Upper lobe of right lung (tissue), 1 donor: ENCODE data around the gene TLE7. TPM values are rescaled to one million over a fixed set of nuclear protein-coding genes. Genes with fewer than 3 reads are reported as not detected.

ENCODE experiments used
- ATAC-seq: fragments of 200-7000 bp; cut with Tn5 transposase; one replicate; pipeline ENCODE4 v1.9.1; 2020; ENCODE audit warnings: mild to moderate bottlenecking, moderate library complexity
- DNase-seq: peaks from one replicate; pipeline ENCODE4 v3.0.0-alpha.2; 2020
- H3K27ac ChIP-seq: fragments of 200-600 bp; one replicate; pipeline ENCODE4 v1.8.0; 2022
- H3K27me3 ChIP-seq: fragments of 200-600 bp; one replicate; pipeline ENCODE4 v1.8.0; 2022; ENCODE audit warnings: mild to moderate bottlenecking
- H3K36me3 ChIP-seq: fragments of 200-600 bp; one replicate; pipeline ENCODE4 v1.8.0; 2022
- H3K4me1 ChIP-seq: fragments of 200-600 bp; one replicate; pipeline ENCODE4 v1.8.0; 2022
- H3K4me3 ChIP-seq: fragments of 200-600 bp; one replicate; pipeline ENCODE4 v1.8.0; 2022; ENCODE audit warnings: mild to moderate bottlenecking
- H3K9me3 ChIP-seq: fragments of 200-600 bp; one replicate; pipeline ENCODE4 v1.8.0; 2022
- CTCF ChIP-seq: fragments of 200-600 bp; IDR thresholded peaks from one replicate; pipeline ENCODE4 v1.8.0; 2022; ENCODE audit warnings: antibody characterized with exemption
- intact Hi-C: fragments of 100-400 bp; cut with DNase I; formaldehyde crosslinking; loops from one replicate; pipeline ENCODE4 v1.11.0; 2022
- total RNA-seq: library from RNA; stranded (reverse); fragmentation: NEBNext Ultra II Directional; extraction: Animal tissue kit (Norgen Biotek cat#: 25700); gene quantifications from one replicate; pipeline ENCODE4 v1.2.1, GENCODE V29; 2021
- donor health status: DM: no; HTN: yes; CAD: no; lungs with severe emphysema.

Gene TLE7
- total RNA-seq, 1 donor from 2014 or later = not detected

DNA sequence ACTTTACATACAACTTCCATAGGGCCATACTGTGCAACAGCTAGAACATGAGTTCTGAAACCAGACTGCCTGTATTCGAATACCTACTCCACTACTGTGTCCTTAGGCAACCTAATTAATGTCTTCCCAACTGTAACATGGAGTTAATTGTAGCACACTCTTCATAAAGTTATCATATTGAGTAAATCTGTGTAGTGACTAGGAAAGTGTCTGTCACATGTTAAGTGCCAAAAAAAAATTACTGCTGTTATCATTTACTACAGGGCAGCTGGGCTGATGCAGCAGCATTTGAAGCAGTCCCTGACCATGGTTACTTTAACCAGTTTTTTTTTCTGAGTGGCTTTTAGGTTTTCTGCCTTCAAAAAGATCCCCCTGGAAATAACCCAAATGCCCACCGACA lies 31.1 kb upstream of the TLE7 start:
- no peaks in the 10 kb centered on the region for H3K9me3 ChIP-seq
- ATAC-seq = no peak
- no peak for TF ChIP-seq CTCF
- H3K4me3 ChIP-seq = no peak overlapping the region
- intact Hi-C loops = no loop called here
- no peak for DNase-seq
- H3K4me1 ChIP-seq = no peaks in the 10 kb centered on the region
- peaks cover 31% of the 10 kb centered on the region for H3K36me3 ChIP-seq
- no peaks in the 10 kb centered on the region for H3K27me3 ChIP-seq
- H3K27ac ChIP-seq = no peak overlapping the region

- Histone ChIP-seq H3K27me3 (no peaks in the 10 kb centered on the region), H3K4me3 (no peak overlapping the region), H3K36me3 (peaks cover 22% of the 10 kb centered on the region), H3K27ac (no peak overlapping the region), H3K9me3 (no peaks in the 10 kb centered on the region), H3K4me1 (no peaks in the 10 kb centered on the region)
- TF ChIP-seq CTCF = no peak
- intact Hi-C loops = no loop called here
- no peak for ATAC-seq
- no peak for DNase-seq
Observed at GRCh38 chr16:71472051-71472450, 30.2 kb upstream of the TLE7 start.

- no peaks in the 10 kb centered on the region for H3K36me3 ChIP-seq
- no peak for DNase-seq
- H3K4me3 ChIP-seq = no peak overlapping the region
- peak; percentile 66 for ATAC-seq
- H3K27me3 ChIP-seq = no peaks in the 10 kb centered on the region
- H3K9me3 ChIP-seq = no peaks in the 10 kb centered on the region
- no peak for TF ChIP-seq CTCF
- intact Hi-C loops = no loop called here
- peaks cover 3% of the 10 kb centered on the region for H3K4me1 ChIP-seq
- H3K27ac ChIP-seq = no peak overlapping the region
Observed at GRCh38 chr16:71467810-71468209, 26.0 kb upstream of the TLE7 start.

DNA sequence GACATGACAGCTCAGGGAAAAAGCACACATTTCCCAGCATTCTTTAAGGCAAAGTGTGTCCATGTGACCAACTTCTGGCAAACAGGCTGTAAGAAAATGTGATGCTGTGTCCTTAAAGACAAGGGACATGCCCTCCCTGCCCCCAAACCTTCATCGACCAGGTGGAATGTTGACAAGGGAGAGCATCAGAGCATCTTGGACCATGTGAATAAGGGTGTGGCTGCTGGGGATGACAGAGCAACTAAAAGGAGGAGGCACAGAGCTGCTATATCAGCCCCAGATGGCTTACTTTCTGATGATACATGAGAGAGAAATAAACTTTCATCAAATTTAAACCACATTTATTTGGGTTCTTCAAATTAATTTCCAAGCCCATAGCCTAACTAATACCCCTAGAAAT lies 22.4 kb upstream of the TLE7 start:
- no peak for ATAC-seq

GRCh38 chr16:71461686-71462648 lies 20.1 kb upstream of the TLE7 start, which contains the start of gene ZNF23:
ZNF23 (minus strand) TSS chr16:71462247; CDS start chr16:71456796, 5,451 bp downstream.
- no peaks in the 10 kb centered on the region for H3K9me3 ChIP-seq
- peak; percentile 100 for ATAC-seq
- H3K4me3 ChIP-seq = peak within 1 kb of the TSS; percentile 98
- H3K4me1 ChIP-seq = peaks cover 23% of the 10 kb centered on the region
- peak within 1 kb of the TSS; percentile 91 for H3K27ac ChIP-seq
- DNase-seq = peak; percentile 94
- no peaks in the 10 kb centered on the region for H3K27me3 ChIP-seq
- H3K36me3 ChIP-seq = no peaks in the 10 kb centered on the region
- TF ChIP-seq CTCF = no peak
- intact Hi-C loops = no loop called here

More for the DNA sequence above, 22.4 kb upstream of the TLE7 start:
- H3K27ac ChIP-seq = no peak overlapping the region
- intact Hi-C loops = no loop called here
- no peak for DNase-seq
- no peaks in the 10 kb centered on the region for H3K27me3 ChIP-seq
- H3K4me3 ChIP-seq = no peak overlapping the region
- H3K9me3 ChIP-seq = no peaks in the 10 kb centered on the region
- H3K4me1 ChIP-seq = peaks cover 23% of the 10 kb centered on the region
- TF ChIP-seq CTCF = no peak
- no peaks in the 10 kb centered on the region for H3K36me3 ChIP-seq
